Testis (tissue), 2 donors: ENCODE data around the gene DIAPH1.
A peak's percentile ranks its signal among the peaks of the same experiment; 100 is the strongest.

Experiments
- POLR2A ChIP-seq: fragments of 450-650 bp; IDR thresholded peaks from one replicate; pipeline ENCODE4 v1.6.1; 2017; ENCODE audit warnings: antibody characterized with exemption, mild to moderate bottlenecking, moderate library complexity
- TF ChIP-seq, protein P1 (sequence below), 3 experiments: fragments of 450-650 bp in 2 of 3; fragments of 200-600 bp in 1 of 3; sonication (generic) in 1 of 3; IDR thresholded peaks; one replicate each; pipeline ENCODE4 v1.5.1; 2016 to 2019; ENCODE audit warnings: antibody characterized with exemption in 3 of 3, mild to moderate bottlenecking in 2 of 3, moderate library complexity in 1 of 3

DNA sequence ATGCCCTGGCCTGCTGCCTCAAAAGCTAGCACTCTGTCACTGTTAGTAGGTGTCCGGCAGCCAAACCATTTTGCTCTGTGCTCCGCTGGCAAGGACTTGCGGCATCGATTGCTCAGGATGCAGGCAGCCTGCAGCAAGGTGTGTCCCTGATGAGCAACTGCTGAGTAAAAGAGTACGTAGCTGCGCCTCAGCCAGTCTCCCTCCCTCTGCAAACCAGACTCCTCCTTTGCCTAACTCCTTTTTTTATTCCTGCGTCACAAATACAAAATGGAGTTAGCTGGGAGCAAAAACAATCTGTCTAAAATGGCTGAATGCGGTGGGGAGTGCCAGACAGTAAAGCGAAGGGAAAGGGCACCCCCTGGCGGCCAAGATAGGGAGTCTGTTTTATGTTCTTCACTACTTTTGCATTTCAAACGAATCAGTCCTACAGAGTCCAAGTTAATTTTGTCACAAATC, 61.1 kb downstream of the DIAPH1 start:
- TF ChIP-seq, protein P1, sequence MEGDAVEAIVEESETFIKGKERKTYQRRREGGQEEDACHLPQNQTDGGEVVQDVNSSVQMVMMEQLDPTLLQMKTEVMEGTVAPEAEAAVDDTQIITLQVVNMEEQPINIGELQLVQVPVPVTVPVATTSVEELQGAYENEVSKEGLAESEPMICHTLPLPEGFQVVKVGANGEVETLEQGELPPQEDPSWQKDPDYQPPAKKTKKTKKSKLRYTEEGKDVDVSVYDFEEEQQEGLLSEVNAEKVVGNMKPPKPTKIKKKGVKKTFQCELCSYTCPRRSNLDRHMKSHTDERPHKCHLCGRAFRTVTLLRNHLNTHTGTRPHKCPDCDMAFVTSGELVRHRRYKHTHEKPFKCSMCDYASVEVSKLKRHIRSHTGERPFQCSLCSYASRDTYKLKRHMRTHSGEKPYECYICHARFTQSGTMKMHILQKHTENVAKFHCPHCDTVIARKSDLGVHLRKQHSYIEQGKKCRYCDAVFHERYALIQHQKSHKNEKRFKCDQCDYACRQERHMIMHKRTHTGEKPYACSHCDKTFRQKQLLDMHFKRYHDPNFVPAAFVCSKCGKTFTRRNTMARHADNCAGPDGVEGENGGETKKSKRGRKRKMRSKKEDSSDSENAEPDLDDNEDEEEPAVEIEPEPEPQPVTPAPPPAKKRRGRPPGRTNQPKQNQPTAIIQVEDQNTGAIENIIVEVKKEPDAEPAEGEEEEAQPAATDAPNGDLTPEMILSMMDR (IDR thresholded peaks at IDR 0.05), result peak; percentile 89 to 98 (median 93)
- no peak for TF ChIP-seq POLR2A
